Right lobe of liver (tissue), 4 donors: ENCODE measurements around the gene MRPS15.

Source experiments
- POLR2A ChIP-seq: fragments of 450-650 bp; IDR thresholded peaks from one replicate; pipeline ENCODE4 v1.6.1; 2017; ENCODE audit warnings: antibody characterized with exemption, mild to moderate bottlenecking
- TF ChIP-seq, protein P1 (sequence below), 4 donors: fragments of 200-600 bp in 3 of 4; fragments of 450-650 bp in 1 of 4; IDR thresholded peaks; one replicate each; pipeline versions ENCODE4 v1.5.1 to v1.8.0; 2016 to 2022; ENCODE audit warnings: antibody characterized with exemption in 4 of 4, mild to moderate bottlenecking in 2 of 4
- donor health status: DM: no; HTN: no; CAD: no.
- donor health status: DM: no; HTN: no; CAD: no.
- donor health status: DM: no; HTN: yes; CAD: no.

GRCh38 chr1:36436821-36437220, 27.4 kb downstream of the MRPS15 start:
- TF ChIP-seq, protein P1, sequence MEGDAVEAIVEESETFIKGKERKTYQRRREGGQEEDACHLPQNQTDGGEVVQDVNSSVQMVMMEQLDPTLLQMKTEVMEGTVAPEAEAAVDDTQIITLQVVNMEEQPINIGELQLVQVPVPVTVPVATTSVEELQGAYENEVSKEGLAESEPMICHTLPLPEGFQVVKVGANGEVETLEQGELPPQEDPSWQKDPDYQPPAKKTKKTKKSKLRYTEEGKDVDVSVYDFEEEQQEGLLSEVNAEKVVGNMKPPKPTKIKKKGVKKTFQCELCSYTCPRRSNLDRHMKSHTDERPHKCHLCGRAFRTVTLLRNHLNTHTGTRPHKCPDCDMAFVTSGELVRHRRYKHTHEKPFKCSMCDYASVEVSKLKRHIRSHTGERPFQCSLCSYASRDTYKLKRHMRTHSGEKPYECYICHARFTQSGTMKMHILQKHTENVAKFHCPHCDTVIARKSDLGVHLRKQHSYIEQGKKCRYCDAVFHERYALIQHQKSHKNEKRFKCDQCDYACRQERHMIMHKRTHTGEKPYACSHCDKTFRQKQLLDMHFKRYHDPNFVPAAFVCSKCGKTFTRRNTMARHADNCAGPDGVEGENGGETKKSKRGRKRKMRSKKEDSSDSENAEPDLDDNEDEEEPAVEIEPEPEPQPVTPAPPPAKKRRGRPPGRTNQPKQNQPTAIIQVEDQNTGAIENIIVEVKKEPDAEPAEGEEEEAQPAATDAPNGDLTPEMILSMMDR (IDR thresholded peaks at IDR 0.05) = no peak
- no peak for TF ChIP-seq POLR2A
